AG04450 (cell line): Measurements from ENCODE around the gene ZBTB1. TPM values are rescaled to one million over a fixed set of nuclear protein-coding genes. Genes with fewer than 3 reads are reported as not detected.

Source experiments
- CTCF ChIA-PET: fragments of 300-600, 350-600 bp; formaldehyde crosslinking; extraction: SDS; loops from one replicate; lab custom pipeline; 2022; ENCODE audit warnings: antibody characterized with exemption, inconsistent platforms; lab: Charles Lee
- POLR2A ChIA-PET: fragments of 350-600 bp; formaldehyde crosslinking; extraction: SDS; loops from one replicate; lab custom pipeline; 2021; ENCODE audit warnings: antibody characterized with exemption, inconsistent platforms; lab: Yijun Ruan, JAX
- DNase-seq: peaks from one replicate; pipeline ENCODE4 v3.0.0-alpha.2; 2011; ENCODE audit warnings: low read depth, low spot score
- H3K27ac ChIP-seq: one replicate; pipeline ENCODE4 v1.5.1; 2012; ENCODE audit warnings: low read depth, low read length, control low read depth
- H3K27me3 ChIP-seq: one replicate; pipeline ENCODE4 v1.6.0; 2012; ENCODE audit warnings: low read length; ENCODE audit not compliant: control insufficient read depth, insufficient read depth
- H3K4me3 ChIP-seq: 2 replicates; pipeline ENCODE4 v1.5.1; 2011; ENCODE audit warnings: mild to moderate bottlenecking, low read depth, low read length, control low read depth
- H3K9me3 ChIP-seq: 2 replicates; pipeline ENCODE4 v1.5.1; 2012; ENCODE audit warnings: low read length; ENCODE audit not compliant: control insufficient read depth, insufficient read depth
- CTCF ChIP-seq: IDR thresholded peaks from 2 replicates; pipeline ENCODE4 v1.5.1; 2011; ENCODE audit warnings: low read depth, low read length, control low read depth, inconsistent platforms
- polyA plus RNA-seq: library from polyadenylated mRNA; depleted of rRNA; stranded (reverse); fragments of >200 nt; gene quantifications from 2 replicates; pipeline ENCODE4 v1.2.3, GENCODE V29; 2011

The ZBTB1 gene
- polyA plus RNA-seq, 1 experiment: 42.1 TPM

GRCh38 chr14:64476438-64476837, 28.1 kb upstream of the ZBTB1 start:
- Histone ChIP-seq H3K27ac (no peak overlapping the region), H3K9me3 (no peaks in the 10 kb centered on the region), H3K27me3 (no peaks in the 10 kb centered on the region), H3K4me3 (no peak overlapping the region)
- DNase-seq: no peak
- POLR2A ChIA-PET: no interaction called here
- CTCF ChIA-PET: interaction anchor here (0.9 to 1.4 kb wide), 2 partner anchors 10 to 160 kb away, joined by 3 to 4 read pairs; no protein-coding TSS in a partner anchor
- no peak for TF ChIP-seq CTCF

GRCh38 chr14:64478634-64479250, 25.8 kb upstream of the ZBTB1 start:
- CTCF ChIA-PET: interaction anchor here (0.5 to 6.6 kb wide), 23 partner anchors 8 to 469 kb away, joined by 3 to 108 read pairs (median 4); partner anchors contain the start of genes AKAP5 and MTHFD1
- Histone ChIP-seq H3K27me3 (no peaks in the 10 kb centered on the region), H3K4me3 (no peak overlapping the region), H3K27ac (no peak overlapping the region), H3K9me3 (no peaks in the 10 kb centered on the region)
- TF ChIP-seq CTCF: peak; percentile 47
- no peak for DNase-seq
- POLR2A ChIA-PET: no interaction called here

GRCh38 chr14:64488590-64489099, 15.9 kb upstream of the ZBTB1 start:
- Histone ChIP-seq H3K27me3 (no peaks in the 10 kb centered on the region), H3K9me3 (no peaks in the 10 kb centered on the region), H3K4me3 (no peak overlapping the region), H3K27ac (no peak overlapping the region)
- CTCF ChIA-PET: interaction anchor here (1.0 to 1.1 kb wide), 2 partner anchors 9 to 148 kb away, joined by 3 to 4 read pairs; no protein-coding TSS in a partner anchor
- POLR2A ChIA-PET: no interaction called here
- DNase-seq: no peak
- TF ChIP-seq CTCF: no peak

GRCh38 chr14:64491637-64492036, 12.9 kb upstream of the ZBTB1 start:
- no peak overlapping the region for H3K27ac ChIP-seq
- no peak for TF ChIP-seq CTCF
- no peaks in the 10 kb centered on the region for H3K27me3 ChIP-seq
- POLR2A ChIA-PET: interaction anchor here (0.7 kb wide), 1 partner anchor 159 kb away, joined by 12 read pairs; no protein-coding TSS in a partner anchor
- CTCF ChIA-PET: interaction anchor here (0.7 to 1.2 kb wide), 2 partner anchors 48 to 145 kb away, joined by 3 read pairs; no protein-coding TSS in a partner anchor
- H3K9me3 ChIP-seq: no peaks in the 10 kb centered on the region
- no peak overlapping the region for H3K4me3 ChIP-seq
- no peak for DNase-seq

- POLR2A ChIA-PET: no interaction called here
These were observed 11.1 kb upstream of the ZBTB1 start for GRCh38 chr14:64493455-64493854.

More at GRCh38 chr14:64493455-64493854, 11.1 kb upstream of the ZBTB1 start:
- Histone ChIP-seq H3K4me3 (no peak overlapping the region), H3K27me3 (no peaks in the 10 kb centered on the region), H3K27ac (no peak overlapping the region), H3K9me3 (no peaks in the 10 kb centered on the region)
- no peak for TF ChIP-seq CTCF
- CTCF ChIA-PET: interaction anchor here (1.2 to 1.4 kb wide), 2 partner anchors 14 to 27 kb away, joined by 3 to 5 read pairs; no protein-coding TSS in a partner anchor
- DNase-seq: no peak
